GM12891 (cell line): ENCODE data around the gene TPP2.

Experiments used
- PAX5 ChIP-seq: IDR thresholded peaks from 2 replicates; pipeline ENCODE4 v1.6.1; 2011; ENCODE audit warnings: low read length, moderate library complexity, mild to moderate bottlenecking; ENCODE audit not compliant: insufficient read depth, severe bottlenecking
- POLR2A ChIP-seq: IDR thresholded peaks from 2 replicates; pipeline ENCODE4 v1.6.1; 2011; ENCODE audit warnings: low read depth, low read length, control low read depth
- POLR2AphosphoS5 ChIP-seq: IDR thresholded peaks from 2 replicates; pipeline ENCODE4 v1.6.1; 2011; ENCODE audit warnings: low read depth, low read length, control low read depth
- POU2F2 ChIP-seq: IDR thresholded peaks from 2 replicates; pipeline ENCODE4 v1.6.1; 2011; ENCODE audit warnings: low read depth, mild to moderate bottlenecking, control low read depth, low read length, moderate library complexity
- SPI1 ChIP-seq: IDR thresholded peaks from 2 replicates; pipeline ENCODE4 v1.6.1; 2011; ENCODE audit warnings: low read depth, low read length, control low read depth
- TAF1 ChIP-seq: IDR thresholded peaks from 2 replicates; pipeline ENCODE4 v1.6.1; 2011; ENCODE audit warnings: low read depth, low read length, control low read depth

DNA sequence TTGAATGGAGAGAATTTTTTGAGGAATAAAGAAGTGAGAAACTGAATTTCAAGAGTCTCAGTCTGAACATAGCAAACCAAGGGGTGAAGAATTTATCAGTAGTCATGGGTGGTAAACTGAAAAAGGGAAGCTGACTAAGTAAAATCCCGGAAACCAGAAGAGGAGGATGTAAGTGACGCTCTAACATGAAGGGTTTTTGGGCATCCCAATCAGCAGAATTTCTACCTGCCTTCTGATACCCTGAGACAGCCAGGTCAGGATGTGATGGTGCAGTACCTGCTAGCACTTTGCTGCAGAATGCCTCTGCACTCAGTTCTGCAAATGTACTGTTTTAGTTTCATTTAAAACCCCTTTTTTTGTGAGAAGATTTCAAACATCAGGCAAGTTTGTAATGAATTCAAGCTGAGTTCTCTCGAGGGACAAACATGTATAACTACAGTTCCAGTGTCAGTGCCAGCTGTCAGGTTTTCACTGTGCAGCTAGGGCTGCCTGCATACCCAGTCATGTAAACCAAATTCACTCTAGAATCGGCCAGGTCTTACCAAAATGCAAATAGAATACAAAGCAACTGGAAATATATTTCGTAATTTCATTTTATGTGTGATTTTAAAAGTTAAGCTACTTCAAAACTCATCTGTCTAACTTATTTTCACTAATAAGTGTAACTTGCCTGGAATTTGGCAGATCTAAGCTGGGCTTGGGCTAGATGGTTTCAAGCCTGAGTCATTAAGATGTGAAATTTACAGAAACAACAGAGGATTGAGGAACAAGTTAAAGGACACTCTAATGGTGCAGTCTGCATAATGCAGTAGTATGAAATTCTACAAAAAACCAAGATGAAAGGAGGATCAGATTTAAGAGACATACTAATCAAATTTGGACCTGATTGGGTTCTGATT, 84.3 kb downstream of the TPP2 start:
- TF ChIP-seq POLR2A (no peak), POLR2AphosphoS5 (no peak), TAF1 (no peak), SPI1 (peak; percentile 15; the same call in 1 of the 2 replicates), PAX5 (no peak), POU2F2 (no peak)
